SK-N-SH (cell line): Measurements from ENCODE around the gene ARL4A. TPM values are rescaled to one million over a fixed set of nuclear protein-coding genes. Genes with fewer than 3 reads are reported as not detected.
A peak's percentile ranks its signal among the peaks of the same experiment; 100 is the strongest.
"Not testable (repeated sequence)": the region's sequence is repeated elsewhere in the genome, so short reads cannot be mapped to it uniquely, and the experiment has no call there.

Source experiments
- CTCF ChIA-PET: fragments of 300-600, 350-600 bp; formaldehyde crosslinking; extraction: SDS; loops from one replicate; lab custom pipeline; 2021; lab: Yijun Ruan, JAX
- POLR2A ChIA-PET: fragments of 350-600 bp; sonication (Branson Sonifier 250); formaldehyde crosslinking; extraction: SDS; loops from one replicate; lab custom pipeline; 2020; ENCODE audit warnings: antibody characterized with exemption, inconsistent platforms; lab: Yijun Ruan, JAX
- DNase-seq: peaks from one replicate; pipeline ENCODE4 v3.0.0; 2012
- H2AFZ ChIP-seq: fragments of 200-600 bp; sonication (generic); 2 replicates; pipeline ENCODE4 v1.8.1; 2016; ENCODE audit warnings: antibody characterized with exemption, mild to moderate bottlenecking, low read depth
- H3F3A ChIP-seq: fragments of 200-600 bp; sonication (generic); replicated peaks from 2 replicates; pipeline ENCODE3; 2016; ENCODE audit warnings: antibody characterized with exemption, mild to moderate bottlenecking; ENCODE audit not compliant: insufficient read depth
- H3K27ac ChIP-seq, 2 experiments: fragments of 200-500 bp in 1 of 2; fragments of 200-600 bp in 1 of 2; sonication (Bioruptor generic) in 1 of 2; sonication (generic), shearing (Covaris generic) in 1 of 2; 2 replicates each; pipeline versions ENCODE4 v1.5.1 to v1.6.1; 2014 to 2016; ENCODE audit warnings: low read depth in 2 of 2, inconsistent platforms in 1 of 2, low read length in 1 of 2, mild to moderate bottlenecking in 1 of 2, mixed read lengths in 1 of 2
- H3K27me3 ChIP-seq: fragments of 200-600 bp; sonication (generic), shearing (Covaris generic); 2 replicates; pipeline ENCODE4 v1.6.1; 2016; ENCODE audit warnings: mixed run types; ENCODE audit not compliant: insufficient read depth
- H3K36me3 ChIP-seq, 2 experiments: fragments of 200-500 bp in 1 of 2; fragments of 200-600 bp in 1 of 2; sonication (Bioruptor generic) in 1 of 2; sonication (generic) in 1 of 2; replicated peaks in 1 of 2; 2 replicates each; pipeline versions ENCODE3 to v1.5.1; 2014 to 2016; ENCODE audit warnings: low read length in 1 of 2, mild to moderate bottlenecking in 1 of 2; ENCODE audit not compliant: insufficient read depth in 2 of 2, control insufficient read depth in 1 of 2
- H3K4me1 ChIP-seq, 2 experiments: fragments of 200-500 bp in 1 of 2; fragments of 200-600 bp in 1 of 2; sonication (Bioruptor generic) in 1 of 2; sonication (generic), shearing (Covaris generic) in 1 of 2; 2 replicates each; pipeline versions ENCODE4 v1.5.1 to v1.6.1; 2014 to 2016; ENCODE audit warnings: low read depth in 1 of 2, low read length in 1 of 2, mixed run types in 1 of 2; ENCODE audit not compliant: insufficient read depth in 2 of 2, control insufficient read depth in 1 of 2
- H3K4me2 ChIP-seq: fragments of 200-600 bp; sonication (generic), shearing (Covaris generic); 2 replicates; pipeline ENCODE4 v1.6.1; 2017; ENCODE audit warnings: mixed run types
- H3K4me3 ChIP-seq, 2 experiments: fragments of 200-500 bp in 1 of 2; fragments of 200-600 bp in 1 of 2; sonication (Bioruptor generic) in 1 of 2; sonication (generic), shearing (Covaris generic) in 1 of 2; 2 replicates each; pipeline versions ENCODE4 v1.5.1 to v1.8.1; 2014 to 2016; ENCODE audit warnings: low read depth in 2 of 2, inconsistent platforms in 1 of 2, low read length in 1 of 2, mild to moderate bottlenecking in 1 of 2, mixed read lengths in 1 of 2, moderate library complexity in 1 of 2
- H3K79me2 ChIP-seq: fragments of 200-600 bp; sonication (generic); 2 replicates; pipeline ENCODE4 v1.8.1; 2017; ENCODE audit warnings: mild to moderate bottlenecking; ENCODE audit not compliant: insufficient read depth
- H3K9ac ChIP-seq: fragments of 200-600 bp; sonication (generic); 2 replicates; pipeline ENCODE4 v1.6.1; 2017; ENCODE audit warnings: mixed run types
- H3K9me2 ChIP-seq: fragments of 200-600 bp; sonication (generic); 2 replicates; pipeline ENCODE4 v1.6.1; 2017; ENCODE audit warnings: mixed run types
- H3K9me3 ChIP-seq: fragments of 200-600 bp; sonication (generic); 2 replicates; pipeline ENCODE4 v1.6.1; 2017; ENCODE audit warnings: mixed run types, mild to moderate bottlenecking, moderate library complexity
- H4K20me1 ChIP-seq: fragments of 200-600 bp; sonication (generic); 2 replicates; pipeline ENCODE4 v1.6.1; 2017; ENCODE audit warnings: mild to moderate bottlenecking, mixed run types; ENCODE audit not compliant: insufficient read depth
- CHD2 ChIP-seq: fragments of 150-350 bp; IDR thresholded peaks from 2 replicates; pipeline ENCODE4 v1.6.1; 2018; ENCODE audit warnings: low read length; ENCODE audit not compliant: partially characterized antibody
- EZH2phosphoT487 ChIP-seq: fragments of 200-600 bp; sonication (generic); IDR thresholded peaks from 2 replicates; pipeline ENCODE4 v1.6.1; 2017; ENCODE audit warnings: low read depth, mixed run types, mild to moderate bottlenecking, antibody characterized with exemption, moderate library complexity, borderline replicate concordance
- FOXJ3 ChIP-seq: sonication (generic); formaldehyde crosslinking; IDR thresholded peaks from 2 replicates; pipeline ENCODE4 v1.5.1; 2020; ENCODE audit warnings: mild to moderate bottlenecking, missing genetic modification reagents
- GABPA ChIP-seq: IDR thresholded peaks from 2 replicates; pipeline ENCODE4 v1.4.0; 2012; ENCODE audit warnings: low read depth, mild to moderate bottlenecking
- MAX ChIP-seq: IDR thresholded peaks from 2 replicates; pipeline ENCODE4 v1.4.0; 2012; ENCODE audit warnings: low read depth
- MEF2A ChIP-seq: IDR thresholded peaks from 2 replicates; pipeline ENCODE4 v1.4.0; 2012; ENCODE audit warnings: low read depth, borderline replicate concordance
- MXI1 ChIP-seq: IDR thresholded peaks from 2 replicates; pipeline ENCODE4 v1.6.1; 2012; ENCODE audit warnings: mild to moderate bottlenecking, low read depth, low read length, improper control_type of control experiment
- NFIC ChIP-seq: IDR thresholded peaks from 2 replicates; pipeline ENCODE4 v1.4.0; 2012; ENCODE audit warnings: borderline replicate concordance
- RAD21 ChIP-seq: IDR thresholded peaks from 2 replicates; pipeline ENCODE4 v1.6.1; 2012; ENCODE audit warnings: mild to moderate bottlenecking, low read length
- RCOR1 ChIP-seq: fragments of 150-350 bp; IDR thresholded peaks from 2 replicates; pipeline ENCODE4 v1.6.1; 2017; ENCODE audit warnings: antibody characterized with exemption, low read length
- REST ChIP-seq: IDR thresholded peaks from 2 replicates; pipeline ENCODE4 v1.6.1; 2012; ENCODE audit warnings: mild to moderate bottlenecking, low read depth, low read length, moderate library complexity
- RXRA ChIP-seq: IDR thresholded peaks from 2 replicates; pipeline ENCODE4 v1.4.0; 2012; ENCODE audit warnings: low read depth, mild to moderate bottlenecking, borderline replicate concordance
- SMC3 ChIP-seq: IDR thresholded peaks from 2 replicates; pipeline ENCODE4 v1.6.1; 2012; ENCODE audit warnings: low read depth, low read length, improper control_type of control experiment
- TAF1 ChIP-seq: IDR thresholded peaks from 2 replicates; pipeline ENCODE4 v1.6.1; 2012; ENCODE audit warnings: low read depth, mild to moderate bottlenecking, low read length, moderate library complexity, borderline replicate concordance
- USF1 ChIP-seq: IDR thresholded peaks from 2 replicates; pipeline ENCODE4 v1.4.0; 2012; ENCODE audit warnings: low read depth, borderline replicate concordance
- WGBS: methylation state at CpG from one replicate; pipeline ENCODE4 v1.1.6; 2017; ENCODE audit warnings: low lambda C conversion rate; 5-methylcytosine and 5-hydroxymethylcytosine counted together
- polyA plus RNA-seq, 3 experiments: library from polyadenylated mRNA; depleted of rRNA; stranded (reverse); fragments of >200 nt; gene quantifications; 2 replicates each; pipeline ENCODE4 v1.2.3, GENCODE V29; 2012

The ARL4A gene
- polyA plus RNA-seq, 1 of the 3 experiments (the other 2 are of a cell fraction) = 5.5 TPM

- H2AFZ ChIP-seq = no peak overlapping the region
- DNase-seq = no peak
- no peak for TF ChIP-seq TAF1
- no peak for TF ChIP-seq RAD21
- TF ChIP-seq EZH2phosphoT487 = no peak
- TF ChIP-seq MAX = no peak
- no peak for TF ChIP-seq GABPA
- TF ChIP-seq SMC3 = no peak
- TF ChIP-seq RCOR1 = no peak
- TF ChIP-seq CHD2 = no peak
- H3K4me3 ChIP-seq = no peak overlapping the region
- peaks cover 12 to 13% of the 10 kb centered on the region in 2 experiments; a peak in 3 of 4 replicates for H3K4me1 ChIP-seq
- ChIA-PET POLR2A (no interaction called here), CTCF (interaction anchor here (0.6 to 1.8 kb wide), 3 partner anchors 11 to 572 kb away, joined by 3 to 5 read pairs (median 4); no protein-coding TSS in a partner anchor)
- no peak overlapping the region for H3K27ac ChIP-seq
- H3K9me3 ChIP-seq = no peaks in the 10 kb centered on the region
- no peaks in the 10 kb centered on the region for H3K27me3 ChIP-seq
- peak overlapping the region; percentile 0; the same call in 1 of the 2 replicates for H3K4me2 ChIP-seq
- no peaks in the 10 kb centered on the region for H3F3A ChIP-seq
- peaks cover 0 to 10% of the 10 kb centered on the region in 2 experiments for H3K36me3 ChIP-seq
- H4K20me1 ChIP-seq = no peaks in the 10 kb centered on the region
- no peak overlapping the region for H3K9ac ChIP-seq
- H3K79me2 ChIP-seq = peaks cover 56% of the 10 kb centered on the region
- 93% methylated on average over 1 of the region's 1 CpG for WGBS
- no peaks in the 10 kb centered on the region for H3K9me2 ChIP-seq
Observed at GRCh38 chr7:12690041-12690878, 2.8 kb downstream of the ARL4A start.

- H3K9me3 ChIP-seq, POLR2A ChIA-PET, H4K20me1 ChIP-seq, H3K27ac ChIP-seq, H2AFZ ChIP-seq, H3K4me3 ChIP-seq, H3F3A ChIP-seq, H3K9me2 ChIP-seq, CTCF ChIA-PET, H3K9ac ChIP-seq, DNase-seq, H3K4me2 ChIP-seq, H3K36me3 ChIP-seq, H3K27me3 ChIP-seq: not testable (repeated sequence)
- Histone ChIP-seq H3K4me1 (peaks cover 9 to 13% of the 10 kb centered on the region in 2 experiments; a peak in 3 of 4 replicates), H3K79me2 (peaks cover 56% of the 10 kb centered on the region)
- 96% methylated on average over 3 of the region's 3 CpGs for WGBS
Observed at GRCh38 chr7:12691388-12691787, 4.0 kb downstream of the ARL4A start.

- no peak overlapping the region for H2AFZ ChIP-seq
- H3K9ac ChIP-seq = no peak overlapping the region
- peaks cover 0 to 10% of the 10 kb centered on the region in 2 experiments for H3K36me3 ChIP-seq
- H3K27ac ChIP-seq = no peak overlapping the region
- no peaks in the 10 kb centered on the region for H3K27me3 ChIP-seq
- CTCF ChIA-PET = no interaction called here
- peaks cover 8 to 13% of the 10 kb centered on the region in 2 experiments; a peak in 3 of 4 replicates for H3K4me1 ChIP-seq
- H3K9me2 ChIP-seq = no peaks in the 10 kb centered on the region
- no peaks in the 10 kb centered on the region for H3K9me3 ChIP-seq
- H3K4me2 ChIP-seq = no peak overlapping the region
- peaks cover 56% of the 10 kb centered on the region for H3K79me2 ChIP-seq
- POLR2A ChIA-PET = no interaction called here
- 100% methylated on average over 1 of the region's 1 CpG for WGBS
- H3K4me3 ChIP-seq = no peak overlapping the region
- no peaks in the 10 kb centered on the region for H4K20me1 ChIP-seq
- H3F3A ChIP-seq = peaks cover 5% of the 10 kb centered on the region
- no peak for DNase-seq
- TF ChIP-seq SMC3 (no peak), CHD2 (no peak), NFIC (no peak), RXRA (no peak), FOXJ3 (CRISPR knock-in tag) (no peak), USF1 (no peak), MEF2A (no peak), RCOR1 (no peak), REST (no peak), GABPA (no peak), MAX (no peak), MXI1 (no peak)
Observed at GRCh38 chr7:12692035-12692434, 4.6 kb downstream of the ARL4A start.
